Measurements from ENCODE around the gene GINS3.

Gene GINS3

DNA sequence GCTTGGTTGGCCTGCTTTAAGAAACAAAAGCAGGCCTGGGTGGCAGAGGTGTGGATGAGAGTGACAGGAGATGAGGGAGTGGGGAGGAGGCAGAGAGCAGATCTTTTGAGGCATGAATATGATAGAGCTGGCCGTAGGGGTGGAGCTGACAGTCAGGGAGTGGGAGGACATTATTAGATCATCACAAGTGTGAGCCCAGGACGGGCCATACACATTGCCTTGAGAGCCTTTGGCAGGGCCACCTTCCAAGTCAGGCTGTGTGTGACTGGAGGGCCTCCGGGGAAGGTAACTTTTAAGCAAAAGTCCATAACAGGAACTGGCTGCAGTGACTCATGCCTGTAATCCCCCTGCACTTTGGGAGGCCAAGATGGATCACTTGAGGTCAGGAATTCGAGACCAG lies 26.3 kb downstream of the GINS3 start:
- TF ChIP-seq, protein P1, sequence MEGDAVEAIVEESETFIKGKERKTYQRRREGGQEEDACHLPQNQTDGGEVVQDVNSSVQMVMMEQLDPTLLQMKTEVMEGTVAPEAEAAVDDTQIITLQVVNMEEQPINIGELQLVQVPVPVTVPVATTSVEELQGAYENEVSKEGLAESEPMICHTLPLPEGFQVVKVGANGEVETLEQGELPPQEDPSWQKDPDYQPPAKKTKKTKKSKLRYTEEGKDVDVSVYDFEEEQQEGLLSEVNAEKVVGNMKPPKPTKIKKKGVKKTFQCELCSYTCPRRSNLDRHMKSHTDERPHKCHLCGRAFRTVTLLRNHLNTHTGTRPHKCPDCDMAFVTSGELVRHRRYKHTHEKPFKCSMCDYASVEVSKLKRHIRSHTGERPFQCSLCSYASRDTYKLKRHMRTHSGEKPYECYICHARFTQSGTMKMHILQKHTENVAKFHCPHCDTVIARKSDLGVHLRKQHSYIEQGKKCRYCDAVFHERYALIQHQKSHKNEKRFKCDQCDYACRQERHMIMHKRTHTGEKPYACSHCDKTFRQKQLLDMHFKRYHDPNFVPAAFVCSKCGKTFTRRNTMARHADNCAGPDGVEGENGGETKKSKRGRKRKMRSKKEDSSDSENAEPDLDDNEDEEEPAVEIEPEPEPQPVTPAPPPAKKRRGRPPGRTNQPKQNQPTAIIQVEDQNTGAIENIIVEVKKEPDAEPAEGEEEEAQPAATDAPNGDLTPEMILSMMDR (IDR thresholded peaks at IDR 0.05; ENCODE audit: low read depth, low read length): no peak
- H3K4me3 ChIP-seq (ENCODE audit: low read depth, low read length): no peak overlapping the region

DNA sequence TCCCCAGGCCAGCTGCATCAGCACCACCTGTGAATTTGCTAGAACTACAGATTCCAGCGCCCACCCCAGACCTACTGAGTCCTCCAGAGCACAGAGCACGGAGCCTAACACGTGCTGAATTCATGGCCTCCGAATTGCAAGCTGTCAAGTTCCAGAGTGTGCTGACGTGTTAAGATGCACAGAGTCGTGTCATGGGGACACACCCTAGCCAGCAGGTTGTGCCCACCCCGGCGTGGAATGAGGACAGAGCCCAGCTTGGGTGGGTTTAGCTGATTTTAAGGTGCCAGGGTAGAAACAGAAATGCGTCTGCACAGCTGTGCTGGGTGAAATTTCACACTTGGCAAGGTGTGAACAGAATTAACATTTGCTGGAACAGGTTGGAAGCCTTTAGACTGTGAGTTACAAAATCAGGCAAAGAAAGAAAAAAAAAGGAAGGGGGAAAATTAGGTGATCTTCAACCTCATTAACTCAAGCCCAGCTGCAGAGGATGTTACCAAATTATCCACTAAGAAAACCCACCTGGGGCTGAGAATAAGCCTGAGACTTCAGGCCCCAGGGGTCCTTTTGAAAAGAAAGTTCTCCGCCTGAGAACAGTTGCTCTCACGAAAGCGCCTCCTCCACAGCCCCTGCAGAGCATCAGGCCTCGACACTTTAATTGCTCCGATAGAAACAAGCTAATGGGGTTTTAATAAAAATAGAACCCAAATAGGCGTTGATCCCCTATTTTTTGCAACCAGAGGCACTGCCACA lies 27.1 kb downstream of the GINS3 start:
- H3K4me3 ChIP-seq (ENCODE audit: low read depth, low read length): no peak overlapping the region

DNA sequence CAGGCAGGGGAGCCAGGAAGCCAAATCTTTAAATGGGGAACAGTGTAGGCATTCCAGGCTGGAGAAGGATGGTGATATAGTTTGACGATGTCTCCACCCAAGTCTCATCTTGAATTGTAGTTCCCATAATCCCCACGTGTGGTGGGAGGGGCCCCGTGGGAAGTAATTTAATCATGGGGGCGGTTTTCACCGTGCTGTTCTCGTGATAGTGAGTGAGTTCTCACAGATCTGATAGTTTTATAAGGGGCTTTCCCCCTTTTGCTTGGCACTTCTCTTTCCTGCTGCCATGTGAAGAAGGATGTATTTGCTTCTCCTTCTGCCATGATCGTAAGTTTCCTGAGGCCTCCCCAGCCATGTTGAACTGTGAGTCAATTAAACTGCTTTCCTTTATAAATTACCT lies 28.8 kb downstream of the GINS3 start:
- TF ChIP-seq, protein P1 (IDR thresholded peaks at IDR 0.05; ENCODE audit: low read depth, low read length): no peak
- H3K4me3 ChIP-seq (ENCODE audit: low read depth, low read length): no peak overlapping the region

More for the DNA sequence above, 27.1 kb downstream of the GINS3 start:
- TF ChIP-seq, protein P1 (IDR thresholded peaks at IDR 0.05; ENCODE audit: low read depth, low read length): no peak

DNA sequence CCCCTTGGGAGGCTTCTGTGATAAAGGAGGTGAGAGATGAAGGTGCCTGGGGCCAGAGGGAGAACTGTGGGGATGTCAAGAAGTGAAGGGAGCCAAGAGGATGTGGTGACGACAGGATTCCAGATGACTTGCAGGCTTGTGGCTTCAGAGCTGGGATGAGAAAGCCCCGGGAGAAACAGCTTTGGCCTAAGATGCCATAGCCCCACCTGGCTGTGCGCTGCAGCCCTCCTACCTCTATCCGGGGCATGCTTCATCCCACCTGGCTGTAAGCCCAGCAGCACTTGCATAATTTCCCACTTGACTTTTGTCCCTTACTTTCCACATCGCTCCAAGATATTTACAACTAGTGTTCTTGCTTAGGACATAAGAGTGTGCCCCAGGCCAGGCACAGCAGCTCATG lies 29.3 kb downstream of the GINS3 start:
- no peak overlapping the region for H3K4me3 ChIP-seq (ENCODE audit: low read depth, low read length)
- TF ChIP-seq, protein P1 (IDR thresholded peaks at IDR 0.05; ENCODE audit: low read depth, low read length): no peak

DNA sequence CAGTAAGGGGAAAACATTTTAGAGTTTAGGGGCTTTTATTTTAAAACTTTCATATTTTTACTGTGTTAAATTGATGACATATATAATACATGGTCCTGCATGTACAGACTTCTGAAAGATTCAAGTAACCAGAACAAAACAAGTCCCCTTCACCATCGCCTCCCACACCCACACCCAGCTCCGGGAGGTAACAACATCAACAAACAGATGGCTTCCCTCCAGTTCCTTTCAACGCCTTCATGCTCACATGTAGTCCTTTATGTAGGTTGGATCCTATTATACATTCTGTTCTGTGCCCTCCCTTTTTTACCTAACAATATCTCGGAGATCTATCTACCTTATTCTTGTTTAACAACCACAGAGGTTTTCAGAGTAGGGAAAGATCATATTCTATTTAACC lies 30.5 kb downstream of the GINS3 start:
- TF ChIP-seq, protein P1 (IDR thresholded peaks at IDR 0.05; ENCODE audit: low read depth, low read length): no peak

DNA sequence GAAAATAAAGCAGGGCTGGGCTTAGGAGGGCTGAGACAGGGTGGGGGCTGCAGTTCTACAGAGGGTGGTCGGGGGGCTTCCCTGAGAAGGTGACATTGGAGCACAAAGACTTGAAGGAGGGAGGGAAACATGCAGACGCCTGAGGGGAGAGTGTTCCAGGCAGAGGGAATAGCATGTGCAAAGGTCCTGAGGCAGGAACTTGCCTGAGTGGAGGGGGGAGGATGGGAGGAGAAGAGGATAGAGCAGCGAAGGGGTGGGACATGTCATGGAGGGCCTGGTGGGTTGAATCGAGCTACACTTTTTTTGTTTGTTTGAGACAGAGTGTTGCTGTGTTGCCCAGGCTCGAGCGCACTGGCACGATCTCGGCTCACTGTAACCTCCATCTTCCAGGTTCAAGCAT lies 33.0 kb downstream of the GINS3 start:
- no peak overlapping the region for H3K4me3 ChIP-seq (ENCODE audit: low read depth, low read length)

More for the DNA sequence above, 30.5 kb downstream of the GINS3 start:
- H3K4me3 ChIP-seq (ENCODE audit: low read depth, low read length): no peak overlapping the region

More for the DNA sequence above, 33.0 kb downstream of the GINS3 start:
- TF ChIP-seq, protein P1 (IDR thresholded peaks at IDR 0.05; ENCODE audit: low read depth, low read length): no peak

Measured in WI38 (cell line).